ENCODE results near the gene PRPS1.

- TF ChIP-seq POLR2A (IDR thresholded peaks at IDR 0.05; ENCODE audit: low read depth, low read length) (no peak), POLR2AphosphoS5 (IDR thresholded peaks at IDR 0.05; ENCODE audit: low read depth, low read length) (no peak)
Observed at GRCh38 chrX:107658660-107659059, 30.4 kb downstream of the PRPS1 start.

Measured in GM12891 (cell line).